ENCODE data around the gene ARVCF. TPM values are rescaled to one million over a fixed set of nuclear protein-coding genes. Genes with fewer than 3 reads are reported as not detected.

Gene ARVCF
- total and polyA plus RNA-seq, 2 of the 8 experiments (the other 6 are each of a cell fraction or from before 2014, with no cell fraction given), result 31.0 to 43.2 TPM

- H3K56ac ChIP-seq (replicated peaks; ENCODE audit: insufficient read length, low read depth, low read length), result no peak overlapping the region
- H3K23me2 ChIP-seq (ENCODE audit: low read depth, low read length), result no peaks in the 10 kb centered on the region
- FAIRE-seq (no peak), DNase-seq (ENCODE audit: low read depth in 1 of 2, low spot score in 2 of 2) (no peak)
- H3K79me1 ChIP-seq (ENCODE audit: low read depth, low read length), result no peaks in the 10 kb centered on the region
- H4K91ac ChIP-seq (replicated peaks; ENCODE audit: insufficient read length, low read length), result no peak overlapping the region
- H2BK5ac ChIP-seq (ENCODE audit: low read depth, low read length), result no peak overlapping the region
- no peak overlapping the region for H3K14ac ChIP-seq (ENCODE audit: insufficient read length)
- no peak overlapping the region for H3K4me2 ChIP-seq (ENCODE audit: insufficient read depth in 1 of 2, low read depth in 2 of 2, low read length in 2 of 2)
- H2AK5ac ChIP-seq (ENCODE audit: low read depth, low read length), result no peak overlapping the region
- peaks cover 1 to 3% of the 10 kb centered on the region in 2 experiments for H4K20me1 ChIP-seq (replicated peaks in 1 of 2; ENCODE audit: control insufficient read depth in 1 of 2, insufficient read depth in 2 of 2, low read length in 2 of 2)
- no peak overlapping the region for H2AFZ ChIP-seq (ENCODE audit: low read length)
- no peak overlapping the region for H4K8ac ChIP-seq (ENCODE audit: extremely low read depth, insufficient read depth, low read length)
- H3K9ac ChIP-seq (replicated peaks in 1 of 4; ENCODE audit: extremely low read depth in 1 of 4, low read depth in 3 of 4, low read length in 3 of 4), result no peak overlapping the region
- H3K36me3 ChIP-seq (ENCODE audit: control insufficient read depth in 2 of 4, insufficient read depth in 4 of 4, low read length in 3 of 4), result no peaks in the 10 kb centered on the region
- H3K4me1 ChIP-seq (replicated peaks in 1 of 4; ENCODE audit: control insufficient read depth in 3 of 4, insufficient read depth in 4 of 4, low read length in 3 of 4), result no peaks in the 10 kb centered on the region
- H2BK12ac ChIP-seq (ENCODE audit: low read depth, low read length), result no peak overlapping the region
- no peak overlapping the region for H2BK120ac ChIP-seq (replicated peaks; ENCODE audit: low read depth, low read length)
- no peak overlapping the region for H3K18ac ChIP-seq (ENCODE audit: extremely low read depth, low read length)
- CTCF ChIA-PET (ENCODE audit: partially characterized antibody), result interaction anchor here (0.7 to 1.3 kb wide), 5 partner anchors 12 to 120 kb away, joined by 3 to 7 read pairs (median 3); no protein-coding TSS in a partner anchor
- POLR2A ChIA-PET (ENCODE audit: partially characterized antibody), result interaction anchor here (0.6 to 1.5 kb wide), 4 partner anchors 21 to 140 kb away, joined by 3 to 5 read pairs (median 3); no protein-coding TSS in a partner anchor
- no peak overlapping the region for H2BK15ac ChIP-seq (ENCODE audit: low read length)
- H3K27me3 ChIP-seq (replicated peaks in 1 of 4; ENCODE audit: control insufficient read depth in 3 of 4, extremely low read depth in 1 of 4, insufficient read depth in 3 of 4, low read length in 3 of 4), result no peaks in the 10 kb centered on the region
- no peak overlapping the region for H2BK20ac ChIP-seq (ENCODE audit: low read length)
- H3K4ac ChIP-seq (replicated peaks; ENCODE audit: insufficient read length, low read depth, low read length), result no peak overlapping the region
- H3K27ac ChIP-seq (ENCODE audit: low read depth, low read length), result no peak overlapping the region
- no peak overlapping the region for H4K5ac ChIP-seq (ENCODE audit: insufficient read length, low read depth, low read length)
- H3K9me3 ChIP-seq (ENCODE audit: insufficient read depth in 2 of 2, low read depth in 1 of 2, low read length in 1 of 2), result no peaks in the 10 kb centered on the region
- no peak overlapping the region for H3K4me3 ChIP-seq (ENCODE audit: extremely low read depth in 1 of 4, insufficient read depth in 2 of 4, low read depth in 3 of 4, low read length in 4 of 4)
- WGBS, 2 experiments (ENCODE audit: extremely low coverage in 1 of 2, insufficient coverage in 1 of 2, insufficient read length in 1 of 2, insufficient replicate concordance in 2 of 2, low coverage in 1 of 2, low lambda C conversion rate in 2 of 2, missing lambda C conversion rate in 1 of 2), result 97% methylated on average over 7 of the region's 7 CpGs; no CpG with 5 or more reads in 1 of the 2 experiments
- H3K79me2 ChIP-seq (ENCODE audit: control insufficient read depth in 1 of 2, insufficient read depth in 2 of 2, low read length in 2 of 2), result no peaks in the 10 kb centered on the region
- no peak overlapping the region for H3K23ac ChIP-seq (ENCODE audit: insufficient read length)
- TF ChIP-seq ATF2 (IDR thresholded peaks at IDR 0.05; ENCODE audit: low read length) (no peak), PHF8 (conservative IDR thresholded peaks at IDR 0.05; ENCODE audit: low read depth, low read length) (no peak), EGR1 (IDR thresholded peaks at IDR 0.05; ENCODE audit: borderline replicate concordance, low read depth, low read length) (no peak)
Observed at GRCh38 chr22:20038574-20038973, 22.0 kb upstream of the ARVCF start.
